HepG2 (cell line): ENCODE results near the gene HDAC10. TPM values are rescaled to one million over a fixed set of nuclear protein-coding genes. Genes with fewer than 3 reads are reported as not detected.

Source experiments
- BCLAF1 ChIP-seq: fragments of 450-650 bp; IDR thresholded peaks from 2 replicates; pipeline ENCODE4 v1.6.1; 2017; ENCODE audit warnings: mild to moderate bottlenecking
- BHLHE40 ChIP-seq: IDR thresholded peaks from 2 replicates; pipeline ENCODE4 v1.6.1; 2011; ENCODE audit warnings: low read length, improper control_type of control experiment
- CEBPB ChIP-seq: IDR thresholded peaks from 2 replicates; pipeline ENCODE4 v1.6.1; 2011; ENCODE audit warnings: low read depth, low read length, improper control_type of control experiment, borderline replicate concordance
- HMGA1 ChIP-seq: sonication (generic); formaldehyde crosslinking; conservative IDR thresholded peaks from 2 replicates; pipeline ENCODE4 v1.4.0; 2020; ENCODE audit warnings: missing genetic modification reagents
- HNF1A ChIP-seq, 2 experiments: sonication (generic) in 1 of 2; formaldehyde crosslinking in 1 of 2; IDR thresholded peaks; 2 replicates each; pipeline versions ENCODE4 v1.4.0 to v1.6.1; 2016 to 2020; ENCODE audit warnings: borderline replicate concordance in 1 of 2, low read depth in 1 of 2, mild to moderate bottlenecking in 1 of 2, missing genetic modification reagents in 1 of 2
- MIXL1 ChIP-seq: IDR thresholded peaks from 2 replicates; pipeline ENCODE4 v1.6.1; 2016
- MLLT10 ChIP-seq: sonication (generic); formaldehyde crosslinking; IDR thresholded peaks from 2 replicates; pipeline ENCODE4 v1.4.0; 2020; ENCODE audit warnings: missing genetic modification reagents
- NFE2L2 ChIP-seq: fragments of 150-350 bp; IDR thresholded peaks from 2 replicates; pipeline ENCODE4 v1.6.1; 2014; ENCODE audit warnings: low read length
- PHF20 ChIP-seq: sonication (generic); formaldehyde crosslinking; IDR thresholded peaks from 2 replicates; pipeline ENCODE4 v1.5.0; 2020; ENCODE audit warnings: mild to moderate bottlenecking, missing genetic modification reagents
- RBM39 ChIP-seq: fragments of 200-400 bp; formaldehyde crosslinking; IDR thresholded peaks from one replicate; pipeline ENCODE4 v1.6.1; 2018; ENCODE audit warnings: antibody characterized with exemption, mild to moderate bottlenecking, low read depth, low read length; ENCODE audit not compliant: poor library complexity, severe bottlenecking
- SPEN ChIP-seq: sonication (generic); formaldehyde crosslinking; IDR thresholded peaks from 2 replicates; pipeline ENCODE4 v1.5.1; 2020; ENCODE audit warnings: low read depth, mild to moderate bottlenecking, missing genetic modification reagents
- SSRP1 ChIP-seq: IDR thresholded peaks from 2 replicates; pipeline ENCODE4 v1.6.1; 2016; ENCODE audit warnings: control low read depth
- TEF ChIP-seq: sonication (generic); formaldehyde crosslinking; IDR thresholded peaks from 2 replicates; pipeline ENCODE4 v1.5.0; 2020; ENCODE audit warnings: missing genetic modification reagents
- TFE3 ChIP-seq: IDR thresholded peaks from 2 replicates; pipeline ENCODE4 v1.6.1; 2016
- ZBTB42 ChIP-seq: sonication (generic); formaldehyde crosslinking; IDR thresholded peaks from 2 replicates; pipeline ENCODE4 v1.5.0; 2020; ENCODE audit warnings: mild to moderate bottlenecking, missing genetic modification reagents
- ZNF274 ChIP-seq: sonication (generic); formaldehyde crosslinking; IDR thresholded peaks from 2 replicates; pipeline ENCODE4 v1.5.1; 2020; ENCODE audit warnings: mild to moderate bottlenecking, missing genetic modification reagents
- ZNF460 ChIP-seq: sonication (generic); formaldehyde crosslinking; IDR thresholded peaks from 2 replicates; pipeline ENCODE4 v1.5.1; 2020; ENCODE audit warnings: missing genetic modification reagents, mild to moderate bottlenecking, borderline replicate concordance
- ZNF569 ChIP-seq: sonication (generic); formaldehyde crosslinking; IDR thresholded peaks from 2 replicates; pipeline ENCODE4 v1.5.0; 2020; ENCODE audit warnings: mild to moderate bottlenecking, missing genetic modification reagents, moderate library complexity, borderline replicate concordance
- ZNF720 ChIP-seq: sonication (generic); formaldehyde crosslinking; IDR thresholded peaks from 2 replicates; pipeline ENCODE4 v1.4.0; 2020; ENCODE audit warnings: missing genetic modification reagents
- polyA plus RNA-seq, 8 experiments: library from polyadenylated mRNA; depleted of rRNA in 3 of 8; stranded (reverse) in 7 of 8; unstranded in 1 of 8; fragments of >200 nt; fragmentation: Illumina TruSeq in 4 of 8; extraction: Trizol in 4 of 8; gene quantifications; 2 replicates each; pipeline versions ENCODE4 v1.2.1 to v1.2.3, GENCODE V29; 2011 to 2016; ENCODE audit warnings: low read depth in 4 of 8, missing spikeins in 1 of 8, mixed read lengths in 1 of 8; ENCODE audit not compliant: insufficient read depth in 1 of 8
- total RNA-seq, 5 experiments: library from RNA; depleted of rRNA; stranded (reverse); fragments of >200 nt; fragmentation: Illumina TruSeq; extraction: Trizol; gene quantifications; 2 replicates each; pipeline ENCODE4 v1.2.3, GENCODE V29; 2016; ENCODE audit warnings: low read depth in 1 of 5
- TF ChIP-seq, protein P1 (sequence below): sonication (generic); formaldehyde crosslinking; IDR thresholded peaks from 2 replicates; pipeline ENCODE4 v1.5.0; 2020; ENCODE audit warnings: missing genetic modification reagents

HDAC10 gene
- total and polyA plus RNA-seq, 2 of the 13 experiments (the other 11 are each of a cell fraction or from before 2014, with no cell fraction given), result 13.9 to 14.9 TPM

GRCh38 chr22:50270666-50271394 lies 19.8 kb upstream of the HDAC10 start (continued):
- 0 out of 2 replicates have a peak, but pooled peaks have one; percentile 36 for TF ChIP-seq SPEN
- TF ChIP-seq MLLT10 (CRISPR knock-in tag), result no peak
- no peak for TF ChIP-seq ZNF274 (CRISPR knock-in tag)
- peak; percentile 24; the same call in 1 of the 2 replicates for TF ChIP-seq MIXL1 (CRISPR knock-in tag)
- TF ChIP-seq ZNF569 (CRISPR knock-in tag), result no peak
- no peak for TF ChIP-seq CEBPB
- TF ChIP-seq BCLAF1, result no peak
- TF ChIP-seq TFE3 (CRISPR knock-in tag), result peak; percentile 78
- TF ChIP-seq HNF1A (IDR thresholded peaks at IDR 0.05; ENCODE audit: low read depth), result no peak
- TF ChIP-seq HNF1A (CRISPR knock-in tag; IDR thresholded peaks at IDR 0.05; ENCODE audit: borderline replicate concordance), result 0 out of 2 replicates have a peak, but pooled peaks have one; percentile 14
- no peak for TF ChIP-seq RBM39
- peak; percentile 74; the same call in 1 of the 2 replicates for TF ChIP-seq TEF (CRISPR knock-in tag)
- no peak for TF ChIP-seq HMGA1 (CRISPR knock-in tag)
- peak; percentile 74; the same call in 1 of the 2 replicates for TF ChIP-seq ZBTB42 (CRISPR knock-in tag)
- TF ChIP-seq SSRP1 (CRISPR knock-in tag), result no peak
- no peak for TF ChIP-seq NFE2L2
- TF ChIP-seq, protein P1, sequence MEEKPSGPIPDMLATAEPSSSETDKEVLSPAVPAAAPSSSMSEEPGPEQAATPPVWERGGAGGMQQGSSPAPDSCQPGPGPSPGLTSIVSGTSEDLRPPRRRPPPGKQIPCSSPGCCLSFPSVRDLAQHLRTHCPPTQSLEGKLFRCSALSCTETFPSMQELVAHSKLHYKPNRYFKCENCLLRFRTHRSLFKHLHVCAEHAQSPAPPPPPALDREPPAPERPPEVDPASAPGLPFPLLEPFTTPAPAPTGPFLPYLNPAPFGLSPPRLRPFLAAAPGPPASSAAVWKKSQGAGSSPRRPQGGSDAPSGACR (CRISPR knock-in tag), result no peak
- TF ChIP-seq PHF20 (CRISPR knock-in tag), result no peak
- no peak for TF ChIP-seq BHLHE40
- TF ChIP-seq ZNF460, result no peak
- TF ChIP-seq ZNF720, result no peak
